Mucosa of descending colon (tissue), 3 donors: ENCODE measurements around the gene ACACA. TPM values are rescaled to one million over a fixed set of nuclear protein-coding genes. Genes with fewer than 3 reads are reported as not detected.
A peak's percentile ranks its signal among the peaks of the same experiment; 100 is the strongest.
"Not testable (repeated sequence)": the region's sequence is repeated elsewhere in the genome, so short reads cannot be mapped to it uniquely, and the experiment has no call there.

Source experiments
- ATAC-seq: fragments of 200-7000 bp; cut with Tn5 transposase; one replicate; pipeline ENCODE4 v1.9.1; 2020; ENCODE audit warnings: mild to moderate bottlenecking, moderate library complexity
- DNase-seq, 3 donors: peaks; one replicate each; pipeline ENCODE4 v3.0.0-alpha.2; 2020
- H3K36me3 ChIP-seq: fragments of 200-600 bp; one replicate; pipeline ENCODE4 v1.8.0; 2021; ENCODE audit warnings: low read depth, mild to moderate bottlenecking
- H3K4me1 ChIP-seq: fragments of 200-600 bp; one replicate; pipeline ENCODE4 v1.8.0; 2021; ENCODE audit warnings: low read depth, mild to moderate bottlenecking
- H3K4me3 ChIP-seq: fragments of 200-600 bp; one replicate; pipeline ENCODE4 v1.8.0; 2021; ENCODE audit warnings: mild to moderate bottlenecking
- H3K9me3 ChIP-seq: fragments of 200-600 bp; one replicate; pipeline ENCODE4 v1.8.0; 2021; ENCODE audit warnings: mild to moderate bottlenecking
- CTCF ChIP-seq: fragments of 200-600 bp; IDR thresholded peaks from one replicate; pipeline ENCODE4 v1.8.0; 2022; ENCODE audit warnings: antibody characterized with exemption, mild to moderate bottlenecking
- intact Hi-C, 2 donors: fragments of 100-400 bp; cut with DNase I in 1 of 2; cut with micrococcal nuclease in 1 of 2; formaldehyde crosslinking; loops; one replicate each; pipeline versions ENCODE4 v1.11.0 to v1.11.1; 2022; cut with DNase I, micrococcal nuclease
- total RNA-seq, 3 donors: library from RNA; stranded (reverse); fragmentation: NEBNext Ultra II Directional in 2 of 3; extraction: Animal tissue kit (Norgen Biotek cat#: 25700) in 2 of 3; gene quantifications; one replicate each; pipeline versions ENCODE4 v1.2.1 to v1.2.4, GENCODE V29; 2021 to 2023
- donor health status: DM: no; HTN: no; CAD: no; lungs with moderate emphysema.
- donor health status: DM: no; HTN: no; CAD: no.
- donor health status: DM: no; HTN: yes; CAD: no.

ACACA gene
- total RNA-seq, 3 donors from 2014 or later, result 58.5 to 64.1 (median 60.3) TPM

GRCh38 chr17:37422971-37423625 lies 16.5 kb upstream of the ACACA start:
- H3K4me1 ChIP-seq, result no peaks in the 10 kb centered on the region
- intact Hi-C loops, result no loop called here
- ATAC-seq (no peak), DNase-seq (no peak)
- no peak for TF ChIP-seq CTCF
- no peaks in the 10 kb centered on the region for H3K36me3 ChIP-seq
- no peaks in the 10 kb centered on the region for H3K9me3 ChIP-seq
- H3K4me3 ChIP-seq, result no peak overlapping the region

- Histone ChIP-seq H3K36me3 (no peaks in the 10 kb centered on the region), H3K9me3 (no peaks in the 10 kb centered on the region), H3K4me1 (no peaks in the 10 kb centered on the region), H3K4me3 (no peak overlapping the region)
- no peak for TF ChIP-seq CTCF
- intact Hi-C loops, result no loop called here
- DNase-seq, result no peak
- no peak for ATAC-seq
These were observed 11.2 kb upstream of the ACACA start for GRCh38 chr17:37417852-37418251.

- TF ChIP-seq CTCF, result no peak
- H3K9me3 ChIP-seq, result no peaks in the 10 kb centered on the region
- H3K4me3 ChIP-seq, result no peak overlapping the region
- no peak for DNase-seq
- H3K4me1 ChIP-seq, result no peaks in the 10 kb centered on the region
- intact Hi-C loops, result no loop called here
- no peak for ATAC-seq
- peaks cover 3% of the 10 kb centered on the region for H3K36me3 ChIP-seq
These were observed 7.4 kb upstream of the ACACA start for GRCh38 chr17:37413875-37414519.

- ATAC-seq (no peak), DNase-seq (no peak)
- peaks cover 3% of the 10 kb centered on the region for H3K4me1 ChIP-seq
- no peaks in the 10 kb centered on the region for H3K9me3 ChIP-seq
- no peak overlapping the region for H3K4me3 ChIP-seq
- TF ChIP-seq CTCF, result no peak
- intact Hi-C loops, result no loop called here
- peaks cover 3% of the 10 kb centered on the region for H3K36me3 ChIP-seq
These were observed 3.7 kb upstream of the ACACA start for GRCh38 chr17:37410357-37410756.

GRCh38 chr17:37408145-37408479 lies 1.5 kb upstream of the ACACA start:
- peak in 1 of 3 donors; percentile 17 for DNase-seq
- H3K36me3 ChIP-seq, H3K9me3 ChIP-seq, intact Hi-C loops, ATAC-seq, H3K4me3 ChIP-seq, H3K4me1 ChIP-seq: not testable (repeated sequence)

GRCh38 chr17:37405955-37406634 lies 541 bp downstream of the ACACA start:
- intact Hi-C loops, result no loop called here
- Histone ChIP-seq H3K4me3 (peak overlapping the region; percentile 48), H3K9me3 (no peaks in the 10 kb centered on the region), H3K4me1 (peaks cover 4% of the 10 kb centered on the region), H3K36me3 (no peaks in the 10 kb centered on the region)
- DNase-seq (no peak), ATAC-seq (no peak)
- TF ChIP-seq CTCF, result no peak

GRCh38 chr17:37405522-37405921 lies 1.1 kb downstream of the ACACA start:
- intact Hi-C loops, H3K4me1 ChIP-seq, H3K4me3 ChIP-seq, H3K36me3 ChIP-seq, ATAC-seq, H3K9me3 ChIP-seq: not testable (repeated sequence)
- peak in 1 of 3 donors; percentile 23 for DNase-seq
